Retinal pigment epithelial cell (primary cell): ENCODE results near the gene H19.

ENCODE experiments used
- DNase-seq: peaks from one replicate; pipeline ENCODE4 v3.0.0-alpha.2; 2010; ENCODE audit warnings: low read depth
- H3K4me3 ChIP-seq: 2 replicates; pipeline ENCODE4 v1.5.1; 2011; ENCODE audit warnings: mild to moderate bottlenecking, low read length, control low read depth, moderate library complexity
- CTCF ChIP-seq: conservative IDR thresholded peaks from 2 replicates; pipeline ENCODE4 v1.5.1; 2011; ENCODE audit warnings: low read depth, low read length, control low read depth, inconsistent platforms

The H19 gene

GRCh38 chr11:1969776-1970175 is 27.9 kb downstream of the H19 start:
- TF ChIP-seq CTCF = no peak
- H3K4me3 ChIP-seq = no peak overlapping the region
- no peak for DNase-seq

GRCh38 chr11:1969035-1969434 is 28.6 kb downstream of the H19 start:
- no peak for TF ChIP-seq CTCF
- no peak for DNase-seq
- H3K4me3 ChIP-seq = no peak overlapping the region

GRCh38 chr11:1968454-1969002 is 29.1 kb downstream of the H19 start:
- TF ChIP-seq CTCF = no peak
- H3K4me3 ChIP-seq = no peak overlapping the region
- DNase-seq = no peak

- no peak for DNase-seq
- H3K4me3 ChIP-seq = no peak overlapping the region
- no peak for TF ChIP-seq CTCF
Measured at GRCh38 chr11:1967641-1968225, 29.9 kb downstream of the H19 start.

GRCh38 chr11:1966531-1966930 is 31.1 kb downstream of the H19 start:
- H3K4me3 ChIP-seq = no peak overlapping the region
- no peak for DNase-seq
- no peak for TF ChIP-seq CTCF

GRCh38 chr11:1964955-1965354 is 32.7 kb downstream of the H19 start:
- no peak for TF ChIP-seq CTCF
- H3K4me3 ChIP-seq = no peak overlapping the region
- DNase-seq = no peak

GRCh38 chr11:1964348-1964747 is 33.3 kb downstream of the H19 start:
- no peak for DNase-seq
- TF ChIP-seq CTCF = no peak
- H3K4me3 ChIP-seq = no peak overlapping the region
